HUES6 (cell line): ENCODE data around the gene PRSS2.

Source experiments
- H3K27ac ChIP-seq: 2 replicates; pipeline ENCODE4 v1.7.0; 2013; ENCODE audit warnings: low read depth, mild to moderate bottlenecking, low read length, inconsistent platforms
- H3K27me3 ChIP-seq: 2 replicates; pipeline ENCODE4 v1.6.1; 2013; ENCODE audit warnings: low read length; ENCODE audit not compliant: control insufficient read depth, insufficient read depth
- H3K36me3 ChIP-seq: 2 replicates; pipeline ENCODE4 v1.6.1; 2013; ENCODE audit warnings: low read length; ENCODE audit not compliant: control insufficient read depth, insufficient read depth
- H3K4me1 ChIP-seq: 2 replicates; pipeline ENCODE4 v1.6.1; 2013; ENCODE audit warnings: low read length; ENCODE audit not compliant: control insufficient read depth, insufficient read depth
- H3K4me3 ChIP-seq: 2 replicates; pipeline ENCODE4 v1.5.1; 2013; ENCODE audit warnings: low read depth, low read length
- H3K9ac ChIP-seq: one replicate; pipeline ENCODE4 v1.6.1; 2013; ENCODE audit warnings: mild to moderate bottlenecking, low read length
- H3K9me3 ChIP-seq: 2 replicates; pipeline ENCODE4 v1.6.1; 2013; ENCODE audit warnings: low read depth, low read length; ENCODE audit not compliant: control insufficient read depth, insufficient read depth

PRSS2 gene

DNA sequence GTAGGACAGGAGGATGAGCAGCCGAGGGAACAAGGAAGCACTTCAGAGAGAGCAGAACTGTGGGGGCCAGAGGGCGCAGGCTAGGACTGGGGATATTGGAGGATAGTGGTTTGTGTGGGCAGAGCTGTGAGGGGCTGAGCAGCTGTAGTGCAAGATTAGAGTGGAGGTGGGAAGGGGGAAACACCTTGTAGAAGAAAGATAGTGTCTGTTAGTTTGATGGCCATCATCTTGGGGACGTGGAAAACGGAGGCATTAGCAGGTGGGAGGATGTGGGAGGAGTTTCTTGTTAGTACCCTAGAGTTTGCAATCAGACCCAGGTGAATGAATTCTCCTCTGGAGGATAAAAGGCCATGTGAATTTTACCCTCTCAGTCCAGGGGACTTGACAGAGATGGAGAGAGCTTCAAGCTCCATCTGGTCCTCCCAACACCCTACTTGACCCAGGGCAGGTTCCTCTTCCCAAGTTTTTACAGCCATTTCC is 34.0 kb downstream of the PRSS2 start:
- H3K9ac ChIP-seq, result no peak overlapping the region
- no peak overlapping the region for H3K27ac ChIP-seq
- H3K4me3 ChIP-seq, result no peak overlapping the region
- 0 out of 2 replicates have a peak, but pooled peaks cover under 1% of the 10 kb centered on the region for H3K4me1 ChIP-seq
- H3K36me3 ChIP-seq, result no peaks in the 10 kb centered on the region
- peaks cover 99% of the 10 kb centered on the region for H3K27me3 ChIP-seq
- H3K9me3 ChIP-seq, result no peaks in the 10 kb centered on the region

DNA sequence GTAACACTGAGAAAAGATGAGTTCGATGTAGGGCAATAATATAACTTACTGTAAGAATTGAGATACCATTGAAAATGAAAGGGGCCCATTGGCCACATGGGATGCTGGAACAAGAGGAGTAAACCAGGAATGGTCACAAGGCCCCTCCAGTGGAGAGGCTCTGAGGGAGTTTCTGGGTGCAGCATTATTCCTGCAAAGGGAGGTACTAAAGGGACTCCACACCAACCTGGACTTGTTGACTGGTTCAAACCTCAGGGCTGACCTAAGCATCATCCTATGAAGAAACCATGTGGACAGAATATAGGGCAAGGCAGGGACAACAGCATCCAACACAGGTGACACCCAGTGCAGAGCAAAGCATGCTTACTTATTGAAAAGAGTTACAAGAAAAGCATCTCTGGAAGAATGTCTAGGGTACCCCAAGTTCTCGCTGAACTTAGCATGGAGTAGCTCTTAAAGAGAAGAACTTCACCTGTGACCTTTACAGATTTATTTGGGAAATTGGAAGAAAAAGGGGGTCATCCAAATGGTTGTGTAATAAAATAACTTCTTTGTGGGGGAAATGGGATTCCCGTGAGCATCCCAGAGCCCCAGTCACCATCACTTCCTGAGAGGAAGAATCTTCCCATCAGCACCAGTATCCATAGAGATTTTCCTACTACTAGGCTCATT is 34.7 kb downstream of the PRSS2 start:
- H3K4me3 ChIP-seq, result no peak overlapping the region
- no peaks in the 10 kb centered on the region for H3K36me3 ChIP-seq
- no peak overlapping the region for H3K9ac ChIP-seq
- no peaks in the 10 kb centered on the region for H3K9me3 ChIP-seq
- H3K27me3 ChIP-seq, result peaks cover 99% of the 10 kb centered on the region
- no peak overlapping the region for H3K27ac ChIP-seq
- no peaks in the 10 kb centered on the region for H3K4me1 ChIP-seq

GRCh38 chr7:142806022-142806356 is 35.2 kb downstream of the PRSS2 start:
- H3K4me3 ChIP-seq, result no peak overlapping the region
- H3K9ac ChIP-seq, result no peak overlapping the region
- H3K9me3 ChIP-seq, result no peaks in the 10 kb centered on the region
- no peaks in the 10 kb centered on the region for H3K4me1 ChIP-seq
- H3K36me3 ChIP-seq, result no peaks in the 10 kb centered on the region
- H3K27me3 ChIP-seq, result peaks cover 97% of the 10 kb centered on the region
- H3K27ac ChIP-seq, result no peak overlapping the region

GRCh38 chr7:142806957-142807356 is 36.2 kb downstream of the PRSS2 start:
- no peak overlapping the region for H3K27ac ChIP-seq
- H3K27me3 ChIP-seq, result peaks cover 92% of the 10 kb centered on the region
- H3K4me1 ChIP-seq, result peaks cover under 1% of the 10 kb centered on the region
- no peaks in the 10 kb centered on the region for H3K36me3 ChIP-seq
- no peak overlapping the region for H3K4me3 ChIP-seq
- no peaks in the 10 kb centered on the region for H3K9me3 ChIP-seq
- H3K9ac ChIP-seq, result no peak overlapping the region

DNA sequence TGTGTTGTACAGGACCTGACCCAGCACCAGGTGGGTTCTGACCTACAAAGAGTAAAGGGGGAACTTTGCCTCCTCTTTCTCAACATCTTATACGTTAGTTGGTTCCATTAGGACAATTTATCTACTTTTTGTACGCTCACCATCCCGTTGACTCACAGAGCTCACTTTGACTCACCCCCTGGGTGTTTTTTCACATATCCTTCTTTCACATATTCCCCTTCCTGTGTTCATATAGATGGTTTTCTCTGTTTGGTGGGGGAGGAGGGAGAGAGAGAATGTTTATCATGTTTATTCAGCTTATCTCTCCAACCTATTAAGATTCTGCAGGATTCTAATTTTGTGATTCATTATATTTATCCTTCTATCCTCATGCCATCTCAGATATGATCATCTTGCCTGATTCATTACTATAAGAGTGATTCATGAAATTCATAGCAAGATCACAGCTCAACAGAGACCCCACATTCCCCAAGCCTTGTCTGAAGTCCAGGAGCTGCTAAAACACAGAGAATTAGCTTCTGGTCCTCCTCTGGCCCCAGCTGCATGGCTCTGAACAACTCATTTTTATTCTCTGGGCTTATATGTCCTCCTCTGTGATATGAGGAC is 37.2 kb downstream of the PRSS2 start:
- H3K4me1 ChIP-seq, result peaks cover 11% of the 10 kb centered on the region
- no peak overlapping the region for H3K9ac ChIP-seq
- H3K27ac ChIP-seq, result no peak overlapping the region
- H3K36me3 ChIP-seq, result no peaks in the 10 kb centered on the region
- H3K4me3 ChIP-seq, result no peak overlapping the region
- no peaks in the 10 kb centered on the region for H3K9me3 ChIP-seq
- H3K27me3 ChIP-seq, result peaks cover 91% of the 10 kb centered on the region

GRCh38 chr7:142808461-142808801 is 37.7 kb downstream of the PRSS2 start:
- peaks cover 14% of the 10 kb centered on the region for H3K4me1 ChIP-seq
- no peak overlapping the region for H3K27ac ChIP-seq
- H3K4me3 ChIP-seq, result no peak overlapping the region
- H3K9me3 ChIP-seq, result no peaks in the 10 kb centered on the region
- H3K9ac ChIP-seq, result no peak overlapping the region
- H3K36me3 ChIP-seq, result no peaks in the 10 kb centered on the region
- peaks cover 86% of the 10 kb centered on the region for H3K27me3 ChIP-seq

DNA sequence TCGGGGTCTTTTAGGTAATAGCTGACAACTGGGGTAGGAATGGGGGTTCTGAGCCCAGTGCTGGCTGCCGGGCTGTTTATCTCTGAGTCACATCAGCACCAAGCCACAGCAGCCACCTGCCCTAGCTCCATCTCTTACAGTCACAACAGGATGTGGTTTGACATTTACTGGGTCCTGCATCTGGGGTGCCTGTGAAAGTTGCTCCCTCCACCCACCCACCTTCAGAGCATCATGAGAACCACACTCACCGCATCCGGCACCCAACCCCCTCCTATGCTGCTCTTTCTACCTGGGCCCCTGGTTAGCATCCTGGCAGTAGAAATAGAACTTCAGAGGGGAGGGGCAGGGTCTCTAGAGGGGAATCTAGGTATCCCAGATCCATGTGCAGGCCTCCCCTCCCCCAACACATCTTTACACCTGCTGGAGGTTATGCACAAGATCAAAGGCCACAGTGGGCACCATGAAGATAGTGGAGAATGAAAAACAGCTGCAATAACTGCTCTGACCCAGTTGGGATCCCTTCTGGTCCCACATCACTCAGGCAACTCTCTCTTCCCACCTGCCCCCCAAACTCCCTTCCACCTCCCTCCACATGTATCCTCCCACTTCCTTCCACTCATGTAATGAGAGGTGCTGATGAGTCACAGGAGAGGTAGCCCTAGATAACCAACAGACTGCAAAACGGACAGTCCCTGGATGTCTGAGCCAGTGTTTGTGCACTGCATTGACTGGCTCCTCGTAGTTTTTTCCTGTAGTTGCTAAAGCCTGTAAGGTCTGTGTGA is 38.2 kb downstream of the PRSS2 start:
- no peaks in the 10 kb centered on the region for H3K36me3 ChIP-seq
- H3K27ac ChIP-seq, result no peak overlapping the region
- H3K9me3 ChIP-seq, result no peaks in the 10 kb centered on the region
- no peak overlapping the region for H3K9ac ChIP-seq
- no peak overlapping the region for H3K4me3 ChIP-seq
- H3K27me3 ChIP-seq, result peaks cover 81% of the 10 kb centered on the region
- H3K4me1 ChIP-seq, result peaks cover 20% of the 10 kb centered on the region

GRCh38 chr7:142809671-142810070 is 38.9 kb downstream of the PRSS2 start:
- H3K27me3 ChIP-seq, result peaks cover 75% of the 10 kb centered on the region
- no peaks in the 10 kb centered on the region for H3K36me3 ChIP-seq
- no peak overlapping the region for H3K27ac ChIP-seq
- H3K4me3 ChIP-seq, result no peak overlapping the region
- no peaks in the 10 kb centered on the region for H3K9me3 ChIP-seq
- H3K4me1 ChIP-seq, result peaks cover 25% of the 10 kb centered on the region
- H3K9ac ChIP-seq, result no peak overlapping the region

GRCh38 chr7:142811154-142811737 is 40.5 kb downstream of the PRSS2 start:
- H3K9me3 ChIP-seq, result no peaks in the 10 kb centered on the region
- H3K4me1 ChIP-seq, result peaks cover 25% of the 10 kb centered on the region
- H3K36me3 ChIP-seq, result no peaks in the 10 kb centered on the region
- H3K9ac ChIP-seq, result no peak overlapping the region
- no peak overlapping the region for H3K27ac ChIP-seq
- H3K4me3 ChIP-seq, result no peak overlapping the region
- H3K27me3 ChIP-seq, result peaks cover 73% of the 10 kb centered on the region

- peaks cover 25% of the 10 kb centered on the region for H3K4me1 ChIP-seq
- H3K36me3 ChIP-seq, result no peaks in the 10 kb centered on the region
- no peak overlapping the region; the same call in 1 of the 2 replicates for H3K27ac ChIP-seq
- no peaks in the 10 kb centered on the region for H3K9me3 ChIP-seq
- peak overlapping the region; percentile 27 for H3K4me3 ChIP-seq
- peaks cover 65% of the 10 kb centered on the region for H3K27me3 ChIP-seq
- H3K9ac ChIP-seq, result peak overlapping the region; percentile 36
These were observed 41.9 kb downstream of the PRSS2 start for GRCh38 chr7:142812437-142813215.
